HepG2 (cell line): ENCODE data around the gene MINDY1. TPM values are rescaled to one million over a fixed set of nuclear protein-coding genes. Genes with fewer than 3 reads are reported as not detected.

ENCODE experiments used
- ATF7 ChIP-seq, 2 experiments: fragments of 450-650 bp in 1 of 2; sonication (generic) in 1 of 2; formaldehyde crosslinking in 1 of 2; IDR thresholded peaks; 2 replicates each; pipeline versions ENCODE4 v1.4.0 to v1.6.1; 2016 to 2020; ENCODE audit warnings: antibody characterized with exemption in 1 of 2, mild to moderate bottlenecking in 1 of 2, missing genetic modification reagents in 1 of 2
- BCL6 ChIP-seq: IDR thresholded peaks from 2 replicates; pipeline ENCODE4 v1.6.1; 2016; ENCODE audit warnings: missing genetic modification reagents, missing compliant biosample characterization
- CBFB ChIP-seq: sonication (generic); formaldehyde crosslinking; IDR thresholded peaks from 2 replicates; pipeline ENCODE4 v1.4.0; 2020; ENCODE audit warnings: missing genetic modification reagents
- CBX5 ChIP-seq: sonication (generic); formaldehyde crosslinking; IDR thresholded peaks from 2 replicates; pipeline ENCODE4 v1.4.0; 2020; ENCODE audit warnings: missing genetic modification reagents, borderline replicate concordance
- HMG20B ChIP-seq: conservative IDR thresholded peaks from 2 replicates; pipeline ENCODE4 v1.6.1; 2016; ENCODE audit warnings: missing genetic modification reagents, missing compliant biosample characterization
- HNF4A ChIP-seq: sonication (generic); formaldehyde crosslinking; IDR thresholded peaks from 2 replicates; pipeline ENCODE4 v1.4.0; 2020; ENCODE audit warnings: missing genetic modification reagents
- HNRNPH1 ChIP-seq: fragments of 200-400 bp; formaldehyde crosslinking; optimal IDR thresholded peaks from 2 replicates; pipeline ENCODE3; 2017; ENCODE audit warnings: mild to moderate bottlenecking, low read depth, low read length
- NFKBIZ ChIP-seq: IDR thresholded peaks from 2 replicates; pipeline ENCODE4 v1.6.1; 2018; ENCODE audit warnings: missing genetic modification reagents, missing compliant biosample characterization
- THYN1 ChIP-seq: sonication (generic); formaldehyde crosslinking; IDR thresholded peaks from 2 replicates; pipeline ENCODE4 v1.8.1; 2023; ENCODE audit warnings: low read depth, mild to moderate bottlenecking, moderate library complexity, missing genetic modification reagents, borderline replicate concordance
- ZBTB42 ChIP-seq: sonication (generic); formaldehyde crosslinking; IDR thresholded peaks from 2 replicates; pipeline ENCODE4 v1.5.0; 2020; ENCODE audit warnings: mild to moderate bottlenecking, missing genetic modification reagents
- ZNF546 ChIP-seq: sonication (generic); formaldehyde crosslinking; conservative IDR thresholded peaks from 2 replicates; pipeline ENCODE4 v1.8.1; 2023; ENCODE audit warnings: mild to moderate bottlenecking, missing genetic modification reagents
- polyA plus RNA-seq, 8 experiments: library from polyadenylated mRNA; depleted of rRNA in 3 of 8; stranded (reverse) in 7 of 8; unstranded in 1 of 8; fragments of >200 nt; fragmentation: Illumina TruSeq in 4 of 8; extraction: Trizol in 4 of 8; gene quantifications; 2 replicates each; pipeline versions ENCODE4 v1.2.1 to v1.2.3, GENCODE V29; 2011 to 2016; ENCODE audit warnings: low read depth in 4 of 8, missing spikeins in 1 of 8, mixed read lengths in 1 of 8; ENCODE audit not compliant: insufficient read depth in 1 of 8
- total RNA-seq, 5 experiments: library from RNA; depleted of rRNA; stranded (reverse); fragments of >200 nt; fragmentation: Illumina TruSeq; extraction: Trizol; gene quantifications; 2 replicates each; pipeline ENCODE4 v1.2.3, GENCODE V29; 2016; ENCODE audit warnings: low read depth in 1 of 5
- TF ChIP-seq, protein P1 (sequence below): sonication (generic); formaldehyde crosslinking; IDR thresholded peaks from 2 replicates; pipeline ENCODE4 v1.9.0; 2021; ENCODE audit warnings: missing genetic modification reagents, borderline replicate concordance
- TF ChIP-seq, protein P2 (sequence below): sonication (generic); formaldehyde crosslinking; IDR thresholded peaks from 2 replicates; pipeline ENCODE4 v1.4.0; 2020; ENCODE audit warnings: missing genetic modification reagents, borderline replicate concordance
- TF ChIP-seq, protein P3 (sequence below): IDR thresholded peaks from 2 replicates; pipeline ENCODE4 v1.6.1; 2016; ENCODE audit warnings: low read depth

Gene MINDY1
- total and polyA plus RNA-seq, 2 of the 13 experiments (the other 11 are each of a cell fraction or from before 2014, with no cell fraction given): 11.1 to 15.0 TPM

DNA sequence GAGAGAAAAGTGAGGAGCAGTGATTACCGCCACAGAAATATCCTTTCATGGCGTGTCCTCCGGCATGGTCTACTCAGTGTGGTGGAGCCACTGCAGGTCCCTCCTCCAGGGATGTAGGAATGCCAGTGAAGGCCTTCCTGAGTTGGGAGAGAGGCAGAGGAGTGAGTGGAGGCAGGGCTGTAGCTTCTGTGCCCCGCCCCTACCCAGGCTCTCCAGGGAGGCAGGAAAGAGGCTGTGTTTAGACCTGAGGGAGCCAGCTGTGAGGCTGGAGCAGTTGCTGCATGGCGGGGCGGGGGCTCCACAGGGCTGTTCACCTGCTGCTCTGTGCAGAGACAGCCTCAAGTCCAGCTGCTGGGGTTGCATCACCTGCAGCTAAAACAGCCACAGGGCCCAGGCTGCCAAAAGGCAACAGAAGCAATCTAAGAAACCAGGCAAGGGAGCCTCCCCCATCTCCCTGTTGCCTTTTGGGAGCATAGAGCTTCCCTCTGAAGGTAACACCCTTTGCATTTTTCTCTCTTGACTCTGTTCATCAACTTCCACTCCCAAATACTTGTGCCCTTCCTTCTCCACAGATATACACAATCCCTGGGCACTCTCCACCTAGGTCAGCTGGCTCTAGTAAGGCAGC is 25.4 kb downstream of the MINDY1 start (continued):
- TF ChIP-seq NFKBIZ (CRISPR knock-in tag) (no peak), ZBTB42 (CRISPR knock-in tag) (peak; percentile 89; the same call in 1 of the 2 replicates), BCL6 (0 out of 2 replicates have a peak, but pooled peaks have one; percentile 35), HNF4A (CRISPR knock-in tag) (peak; percentile 2; the same call in 1 of the 2 replicates), CBX5 (CRISPR knock-in tag) (peak; percentile 20; the same call in 1 of the 2 replicates), CBFB (CRISPR knock-in tag) (0 out of 2 replicates have a peak, but pooled peaks have one; percentile 39), ATF7 (IDR thresholded peaks at IDR 0.05) (0 out of 2 replicates have a peak, but pooled peaks have one; percentile 6), ATF7 (CRISPR knock-in tag; IDR thresholded peaks at IDR 0.05) (no peak), THYN1 (CRISPR knock-in tag) (no peak), ZNF546 (CRISPR knock-in tag) (no peak), HMG20B (CRISPR knock-in tag) (0 out of 2 replicates have a peak, but pooled peaks have one; percentile 47), HNRNPH1 (peak; percentile 18)
- TF ChIP-seq, protein P1, sequence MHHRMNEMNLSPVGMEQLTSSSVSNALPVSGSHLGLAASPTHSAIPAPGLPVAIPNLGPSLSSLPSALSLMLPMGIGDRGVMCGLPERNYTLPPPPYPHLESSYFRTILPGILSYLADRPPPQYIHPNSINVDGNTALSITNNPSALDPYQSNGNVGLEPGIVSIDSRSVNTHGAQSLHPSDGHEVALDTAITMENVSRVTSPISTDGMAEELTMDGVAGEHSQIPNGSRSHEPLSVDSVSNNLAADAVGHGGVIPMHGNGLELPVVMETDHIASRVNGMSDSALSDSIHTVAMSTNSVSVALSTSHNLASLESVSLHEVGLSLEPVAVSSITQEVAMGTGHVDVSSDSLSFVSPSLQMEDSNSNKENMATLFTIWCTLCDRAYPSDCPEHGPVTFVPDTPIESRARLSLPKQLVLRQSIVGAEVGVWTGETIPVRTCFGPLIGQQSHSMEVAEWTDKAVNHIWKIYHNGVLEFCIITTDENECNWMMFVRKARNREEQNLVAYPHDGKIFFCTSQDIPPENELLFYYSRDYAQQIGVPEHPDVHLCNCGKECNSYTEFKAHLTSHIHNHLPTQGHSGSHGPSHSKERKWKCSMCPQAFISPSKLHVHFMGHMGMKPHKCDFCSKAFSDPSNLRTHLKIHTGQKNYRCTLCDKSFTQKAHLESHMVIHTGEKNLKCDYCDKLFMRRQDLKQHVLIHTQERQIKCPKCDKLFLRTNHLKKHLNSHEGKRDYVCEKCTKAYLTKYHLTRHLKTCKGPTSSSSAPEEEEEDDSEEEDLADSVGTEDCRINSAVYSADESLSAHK (CRISPR knock-in tag): no peak
- TF ChIP-seq, protein P2, sequence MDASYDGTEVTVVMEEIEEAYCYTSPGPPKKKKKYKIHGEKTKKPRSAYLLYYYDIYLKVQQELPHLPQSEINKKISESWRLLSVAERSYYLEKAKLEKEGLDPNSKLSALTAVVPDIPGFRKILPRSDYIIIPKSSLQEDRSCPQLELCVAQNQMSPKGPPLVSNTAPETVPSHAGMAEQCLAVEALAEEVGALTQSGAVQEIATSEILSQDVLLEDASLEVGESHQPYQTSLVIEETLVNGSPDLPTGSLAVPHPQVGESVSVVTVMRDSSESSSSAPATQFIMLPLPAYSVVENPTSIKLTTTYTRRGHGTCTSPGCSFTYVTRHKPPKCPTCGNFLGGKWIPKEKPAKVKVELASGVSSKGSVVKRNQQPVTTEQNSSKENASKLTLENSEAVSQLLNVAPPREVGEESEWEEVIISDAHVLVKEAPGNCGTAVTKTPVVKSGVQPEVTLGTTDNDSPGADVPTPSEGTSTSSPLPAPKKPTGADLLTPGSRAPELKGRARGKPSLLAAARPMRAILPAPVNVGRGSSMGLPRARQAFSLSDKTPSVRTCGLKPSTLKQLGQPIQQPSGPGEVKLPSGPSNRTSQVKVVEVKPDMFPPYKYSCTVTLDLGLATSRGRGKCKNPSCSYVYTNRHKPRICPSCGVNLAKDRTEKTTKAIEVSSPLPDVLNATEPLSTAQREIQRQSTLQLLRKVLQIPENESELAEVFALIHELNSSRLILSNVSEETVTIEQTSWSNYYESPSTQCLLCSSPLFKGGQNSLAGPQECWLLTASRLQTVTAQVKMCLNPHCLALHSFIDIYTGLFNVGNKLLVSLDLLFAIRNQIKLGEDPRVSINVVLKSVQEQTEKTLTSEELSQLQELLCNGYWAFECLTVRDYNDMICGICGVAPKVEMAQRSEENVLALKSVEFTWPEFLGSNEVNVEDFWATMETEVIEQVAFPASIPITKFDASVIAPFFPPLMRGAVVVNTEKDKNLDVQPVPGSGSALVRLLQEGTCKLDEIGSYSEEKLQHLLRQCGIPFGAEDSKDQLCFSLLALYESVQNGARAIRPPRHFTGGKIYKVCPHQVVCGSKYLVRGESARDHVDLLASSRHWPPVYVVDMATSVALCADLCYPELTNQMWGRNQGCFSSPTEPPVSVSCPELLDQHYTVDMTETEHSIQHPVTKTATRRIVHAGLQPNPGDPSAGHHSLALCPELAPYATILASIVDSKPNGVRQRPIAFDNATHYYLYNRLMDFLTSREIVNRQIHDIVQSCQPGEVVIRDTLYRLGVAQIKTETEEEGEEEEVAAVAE (CRISPR knock-in tag): peak; percentile 28; the same call in 1 of the 2 replicates
- TF ChIP-seq, protein P3, sequence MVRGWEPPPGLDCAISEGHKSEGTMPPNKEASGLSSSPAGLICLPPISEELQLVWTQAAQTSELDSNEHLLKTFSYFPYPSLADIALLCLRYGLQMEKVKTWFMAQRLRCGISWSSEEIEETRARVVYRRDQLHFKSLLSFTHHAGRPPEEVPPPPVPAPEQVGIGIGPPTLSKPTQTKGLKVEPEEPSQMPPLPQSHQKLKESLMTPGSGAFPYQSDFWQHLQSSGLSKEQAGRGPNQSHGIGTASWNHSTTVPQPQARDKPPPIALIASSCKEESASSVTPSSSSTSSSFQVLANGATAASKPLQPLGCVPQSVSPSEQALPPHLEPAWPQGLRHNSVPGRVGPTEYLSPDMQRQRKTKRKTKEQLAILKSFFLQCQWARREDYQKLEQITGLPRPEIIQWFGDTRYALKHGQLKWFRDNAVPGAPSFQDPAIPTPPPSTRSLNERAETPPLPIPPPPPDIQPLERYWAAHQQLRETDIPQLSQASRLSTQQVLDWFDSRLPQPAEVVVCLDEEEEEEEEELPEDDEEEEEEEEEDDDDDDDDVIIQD: peak; percentile 37; the same call in 1 of the 2 replicates
